Measurements from ENCODE around the gene PKIG.

Gene PKIG

GRCh38 chr20:44637522-44638372 lies 55.4 kb downstream of the PKIG start:
- TF ChIP-seq FOXP2 (optimal IDR thresholded peaks at IDR 0.05; ENCODE audit: control extremely low read depth, extremely low read length, insufficient read depth): no peak
- no peak for TF ChIP-seq POLR2AphosphoS5 (IDR thresholded peaks at IDR 0.05; ENCODE audit: borderline replicate concordance, low read depth, low read length)
- no peak for TF ChIP-seq EZH2 (IDR thresholded peaks at IDR 0.05)
- Histone ChIP-seq H3K36me3 (ENCODE audit: insufficient read depth, low read length) (peaks cover 4% of the 10 kb centered on the region; the same call in 1 of the 2 replicates), H3K27ac (no peak overlapping the region), H3K9me3 (ENCODE audit: low read depth, low read length) (no peaks in the 10 kb centered on the region), H3K4me3 (no peak overlapping the region), H3K9ac (ENCODE audit: insufficient read length) (no peak overlapping the region)
- no peak for DNase-seq (ENCODE audit: low read depth, low spot score)

- Histone ChIP-seq H3K9me3 (ENCODE audit: low read depth, low read length) (no peaks in the 10 kb centered on the region), H3K4me3 (no peak overlapping the region), H3K36me3 (ENCODE audit: insufficient read depth, low read length) (peaks cover 4% of the 10 kb centered on the region; the same call in 1 of the 2 replicates), H3K27ac (no peak overlapping the region), H3K9ac (ENCODE audit: insufficient read length) (no peak overlapping the region)
- TF ChIP-seq FOXP2 (optimal IDR thresholded peaks at IDR 0.05; ENCODE audit: control extremely low read depth, extremely low read length, insufficient read depth) (no peak), POLR2AphosphoS5 (IDR thresholded peaks at IDR 0.05; ENCODE audit: borderline replicate concordance, low read depth, low read length) (no peak), EZH2 (IDR thresholded peaks at IDR 0.05) (no peak)
- DNase-seq (ENCODE audit: low read depth, low spot score): no peak
Measured at GRCh38 chr20:44640522-44640921, 58.1 kb downstream of the PKIG start.

- no peaks in the 10 kb centered on the region for H3K9me3 ChIP-seq (ENCODE audit: low read depth, low read length)
- TF ChIP-seq EZH2 (IDR thresholded peaks at IDR 0.05) (no peak), POLR2AphosphoS5 (IDR thresholded peaks at IDR 0.05; ENCODE audit: borderline replicate concordance, low read depth, low read length) (no peak), FOXP2 (optimal IDR thresholded peaks at IDR 0.05; ENCODE audit: control extremely low read depth, extremely low read length, insufficient read depth) (no peak)
- H3K36me3 ChIP-seq (ENCODE audit: insufficient read depth, low read length): peaks cover 4% of the 10 kb centered on the region; the same call in 1 of the 2 replicates
- no peak for DNase-seq (ENCODE audit: low read depth, low spot score)
- no peak overlapping the region for H3K27ac ChIP-seq
- H3K4me3 ChIP-seq: no peak overlapping the region
- no peak overlapping the region for H3K9ac ChIP-seq (ENCODE audit: insufficient read length)
Measured at GRCh38 chr20:44641325-44641724, 58.9 kb downstream of the PKIG start.

GRCh38 chr20:44642203-44643153 lies 60.1 kb downstream of the PKIG start:
- Histone ChIP-seq H3K9me3 (ENCODE audit: low read depth, low read length) (no peaks in the 10 kb centered on the region), H3K9ac (ENCODE audit: insufficient read length) (peak overlapping the region; percentile 61), H3K36me3 (ENCODE audit: insufficient read depth, low read length) (peaks cover 4% of the 10 kb centered on the region; the same call in 1 of the 2 replicates), H3K4me3 (peak overlapping the region; percentile 74), H3K27ac (peak overlapping the region; percentile 56)
- TF ChIP-seq POLR2AphosphoS5 (IDR thresholded peaks at IDR 0.05; ENCODE audit: borderline replicate concordance, low read depth, low read length): no peak
- TF ChIP-seq FOXP2 (optimal IDR thresholded peaks at IDR 0.05; ENCODE audit: control extremely low read depth, extremely low read length, insufficient read depth): no peak
- TF ChIP-seq EZH2 (IDR thresholded peaks at IDR 0.05): no peak
- peak; percentile 34 for DNase-seq (ENCODE audit: low read depth, low spot score)

GRCh38 chr20:44643154-44643519 lies 60.8 kb downstream of the PKIG start:
- no peak overlapping the region for H3K27ac ChIP-seq
- no peaks in the 10 kb centered on the region for H3K9me3 ChIP-seq (ENCODE audit: low read depth, low read length)
- H3K9ac ChIP-seq (ENCODE audit: insufficient read length): no peak overlapping the region
- peaks cover 4% of the 10 kb centered on the region; the same call in 1 of the 2 replicates for H3K36me3 ChIP-seq (ENCODE audit: insufficient read depth, low read length)
- H3K4me3 ChIP-seq: peak overlapping the region; percentile 74; the same call in 1 of the 2 replicates
- DNase-seq (ENCODE audit: low read depth, low spot score): no peak
- TF ChIP-seq POLR2AphosphoS5 (IDR thresholded peaks at IDR 0.05; ENCODE audit: borderline replicate concordance, low read depth, low read length) (no peak), FOXP2 (optimal IDR thresholded peaks at IDR 0.05; ENCODE audit: control extremely low read depth, extremely low read length, insufficient read depth) (no peak), EZH2 (IDR thresholded peaks at IDR 0.05) (no peak)

GRCh38 chr20:44643596-44644229 lies 61.3 kb downstream of the PKIG start:
- Histone ChIP-seq H3K9me3 (ENCODE audit: low read depth, low read length) (no peaks in the 10 kb centered on the region), H3K36me3 (ENCODE audit: insufficient read depth, low read length) (peaks cover 4% of the 10 kb centered on the region; the same call in 1 of the 2 replicates), H3K9ac (ENCODE audit: insufficient read length) (no peak overlapping the region), H3K4me3 (no peak overlapping the region), H3K27ac (no peak overlapping the region)
- no peak for DNase-seq (ENCODE audit: low read depth, low spot score)
- TF ChIP-seq FOXP2 (optimal IDR thresholded peaks at IDR 0.05; ENCODE audit: control extremely low read depth, extremely low read length, insufficient read depth): no peak
- TF ChIP-seq EZH2 (IDR thresholded peaks at IDR 0.05): no peak

GRCh38 chr20:44644230-44644617 lies 61.8 kb downstream of the PKIG start:
- H3K9me3 ChIP-seq (ENCODE audit: low read depth, low read length): no peaks in the 10 kb centered on the region
- no peak overlapping the region for H3K9ac ChIP-seq (ENCODE audit: insufficient read length)
- TF ChIP-seq POLR2AphosphoS5 (IDR thresholded peaks at IDR 0.05; ENCODE audit: borderline replicate concordance, low read depth, low read length): no peak
- no peak for TF ChIP-seq FOXP2 (optimal IDR thresholded peaks at IDR 0.05; ENCODE audit: control extremely low read depth, extremely low read length, insufficient read depth)
- no peak for TF ChIP-seq EZH2 (IDR thresholded peaks at IDR 0.05)
- no peak overlapping the region for H3K27ac ChIP-seq
- DNase-seq (ENCODE audit: low read depth, low spot score): no peak
- peaks cover 4% of the 10 kb centered on the region; the same call in 1 of the 2 replicates for H3K36me3 ChIP-seq (ENCODE audit: insufficient read depth, low read length)
- H3K4me3 ChIP-seq: no peak overlapping the region
